NCI-H226 (cell line): ENCODE data around the gene PARD6G.

Experiments used
- DNase-seq: peaks from one replicate; pipeline ENCODE4 v3.0.0-alpha.2; 2015

PARD6G gene

DNA sequence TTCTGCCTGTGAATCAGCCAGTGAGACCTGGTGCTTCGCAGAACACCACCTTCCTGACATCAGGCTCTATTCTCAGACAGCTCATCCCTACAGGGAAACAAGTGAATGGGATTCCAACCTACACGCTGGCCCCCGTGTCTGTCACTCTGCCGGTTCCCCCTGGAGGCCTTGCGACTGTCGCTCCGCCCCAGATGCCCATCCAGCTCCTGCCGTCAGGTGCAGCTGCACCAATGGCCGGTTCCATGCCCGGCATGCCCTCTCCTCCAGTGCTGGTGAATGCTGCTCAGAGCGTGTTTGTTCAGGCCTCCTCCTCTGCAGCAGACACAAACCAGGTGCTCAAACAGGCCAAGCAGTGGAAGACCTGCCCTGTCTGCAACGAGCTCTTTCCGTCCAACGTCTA, 110.2 kb downstream of the PARD6G start:
- no peak for DNase-seq

DNA sequence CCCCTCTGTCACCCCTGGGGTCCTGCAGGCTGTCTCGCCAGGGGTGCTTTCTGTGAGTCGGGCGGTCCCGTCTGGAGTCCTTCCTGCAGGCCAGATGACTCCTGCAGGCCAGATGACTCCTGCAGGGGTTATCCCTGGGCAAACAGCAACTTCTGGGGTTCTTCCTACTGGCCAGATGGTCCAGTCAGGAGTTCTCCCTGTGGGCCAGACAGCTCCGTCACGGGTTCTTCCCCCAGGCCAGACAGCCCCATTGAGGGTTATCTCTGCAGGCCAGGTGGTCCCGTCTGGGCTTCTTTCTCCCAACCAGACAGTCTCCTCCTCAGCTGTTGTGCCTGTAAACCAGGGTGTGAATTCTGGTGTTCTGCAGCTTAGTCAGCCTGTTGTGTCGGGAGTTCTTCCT, 110.6 kb downstream of the PARD6G start:
- DNase-seq = no peak

DNA sequence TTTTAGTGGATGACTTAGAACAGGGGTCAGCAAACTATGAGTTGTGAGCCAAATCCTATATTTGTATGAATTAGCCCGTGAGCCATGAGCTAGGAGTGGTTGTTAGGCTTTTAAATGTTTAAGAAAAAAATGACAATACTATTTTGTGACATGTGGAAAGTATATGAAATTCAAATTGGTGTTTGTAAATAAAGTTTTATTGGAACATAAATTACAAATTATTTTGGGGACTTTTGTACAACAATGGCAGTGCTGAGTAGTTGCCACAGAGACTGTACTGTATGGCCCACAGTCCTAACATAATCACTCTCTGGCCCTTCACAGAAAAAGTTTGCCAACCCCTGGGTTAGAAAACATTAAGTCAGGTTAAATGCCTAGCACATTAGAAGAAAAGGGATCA, 112.2 kb downstream of the PARD6G start:
- no peak for DNase-seq

DNA sequence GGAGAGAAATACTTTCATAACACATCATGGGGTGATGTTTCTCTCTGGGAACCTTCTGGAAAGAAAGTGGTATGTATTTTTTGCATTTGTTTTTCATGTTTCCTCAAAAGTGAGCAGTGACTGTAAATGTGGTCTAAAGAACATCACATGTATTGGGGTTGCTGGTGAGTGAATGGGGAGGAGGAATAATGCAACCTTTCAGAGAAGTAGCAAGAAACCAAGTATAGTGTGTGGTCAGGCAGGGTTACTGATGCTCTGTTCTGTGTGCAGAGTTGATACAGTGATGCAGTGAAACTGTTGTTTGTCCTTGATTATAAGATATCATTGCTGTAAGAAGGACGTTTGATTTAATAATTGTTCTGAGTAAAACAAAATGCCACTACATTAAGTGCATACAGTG, 114.2 kb downstream of the PARD6G start:
- DNase-seq = no peak

DNA sequence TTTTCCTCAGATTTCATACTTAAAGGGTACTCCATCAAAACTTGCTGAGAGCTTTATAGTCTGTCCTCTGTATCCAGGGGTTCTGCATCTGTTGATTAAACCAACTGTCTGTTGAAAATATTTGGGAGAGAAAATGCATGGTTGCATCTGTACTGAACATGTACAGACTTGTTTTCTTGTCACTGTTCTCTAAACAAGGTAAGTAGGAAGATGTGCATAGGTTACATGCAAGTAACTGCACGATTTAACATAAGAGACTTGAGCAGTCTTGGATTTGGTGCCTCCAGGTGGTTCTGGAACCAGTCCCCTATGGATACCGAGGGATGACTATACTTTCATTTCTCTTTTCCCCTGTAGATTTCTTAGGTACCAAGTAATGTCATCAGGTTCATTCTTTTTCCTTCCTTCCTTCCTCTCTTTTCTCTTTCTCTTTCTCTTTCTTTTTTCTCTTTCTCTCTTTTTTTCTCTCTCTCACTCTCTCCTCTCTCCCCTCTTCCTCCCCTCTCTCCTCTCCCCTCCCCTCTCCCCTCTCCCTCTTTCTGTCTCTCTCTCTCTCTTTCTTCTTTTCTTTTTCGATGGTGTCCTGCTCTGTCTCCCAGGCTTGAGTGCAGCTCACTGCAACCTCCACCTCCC, 115.0 kb downstream of the PARD6G start:
- DNase-seq = no peak

DNA sequence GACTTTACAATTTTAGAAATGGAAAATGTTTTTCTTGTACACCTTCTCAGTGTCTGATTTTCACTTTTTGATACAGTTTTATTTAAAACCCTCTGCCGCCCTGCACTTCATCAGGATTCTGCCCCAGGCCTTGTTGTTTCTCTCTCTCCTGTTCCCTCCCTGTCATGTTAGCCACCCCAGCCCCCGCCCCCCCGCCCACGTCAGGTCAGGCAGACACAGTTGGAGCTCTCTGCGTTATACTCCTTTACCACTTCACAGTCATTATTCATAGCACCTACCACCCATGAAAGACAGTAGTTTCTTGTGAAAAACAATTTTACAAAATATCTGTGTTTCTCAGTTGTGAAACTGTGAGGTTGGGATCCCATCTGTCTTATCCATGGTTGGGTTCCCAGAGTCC, 116.8 kb downstream of the PARD6G start:
- DNase-seq = no peak

DNA sequence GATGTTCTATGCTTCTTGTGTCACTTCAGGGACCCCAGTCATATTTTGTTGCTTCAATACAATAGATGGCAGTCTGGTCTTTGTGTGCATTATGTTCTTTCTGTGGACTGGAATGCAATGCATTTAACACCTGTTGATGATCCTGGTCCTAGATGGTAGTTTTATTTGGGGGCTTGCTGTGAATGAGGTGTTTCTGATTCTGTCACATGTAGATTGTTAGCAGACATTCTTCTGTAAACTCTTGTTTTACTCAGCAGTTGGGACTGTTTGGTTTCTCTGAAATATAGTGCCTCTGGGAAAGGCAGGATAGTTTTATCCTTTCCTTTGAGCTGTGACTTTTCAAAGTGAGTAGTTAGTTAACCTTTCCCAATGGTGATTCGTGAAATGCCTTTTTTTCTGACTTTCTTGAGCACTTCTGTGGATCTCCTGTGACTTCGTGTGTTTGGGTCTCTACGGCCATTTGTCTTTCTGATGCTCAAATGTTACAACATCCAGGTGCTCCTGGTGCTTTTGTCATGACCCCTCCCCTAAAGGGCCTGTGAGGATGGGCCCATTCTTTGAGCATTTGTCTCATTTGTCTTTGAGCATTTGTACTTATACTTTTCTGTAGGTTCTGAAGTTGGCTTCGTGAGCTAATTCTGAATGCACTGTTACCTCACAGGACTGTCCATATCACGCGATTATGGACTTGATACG, 117.5 kb downstream of the PARD6G start:
- DNase-seq = no peak

DNA sequence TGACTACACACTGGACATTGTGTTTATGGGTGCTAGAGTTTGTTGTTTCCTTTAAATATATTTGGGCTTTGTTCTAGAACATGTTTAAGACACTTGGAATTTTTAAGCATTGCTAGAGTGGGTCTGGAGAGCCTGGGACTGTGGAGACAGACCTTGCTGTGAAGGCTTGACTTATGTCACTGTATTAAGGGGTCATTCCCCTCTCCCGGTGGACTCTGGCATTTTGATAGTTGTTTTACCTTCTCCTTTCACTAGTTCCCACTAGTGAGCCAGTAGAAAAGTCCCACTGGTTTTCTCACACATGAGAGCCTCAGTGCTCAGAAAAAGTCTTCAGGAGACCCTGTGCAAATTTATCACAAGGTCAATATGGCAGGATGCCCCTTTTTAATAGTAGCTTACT, 119.7 kb downstream of the PARD6G start:
- DNase-seq = no peak

DNA sequence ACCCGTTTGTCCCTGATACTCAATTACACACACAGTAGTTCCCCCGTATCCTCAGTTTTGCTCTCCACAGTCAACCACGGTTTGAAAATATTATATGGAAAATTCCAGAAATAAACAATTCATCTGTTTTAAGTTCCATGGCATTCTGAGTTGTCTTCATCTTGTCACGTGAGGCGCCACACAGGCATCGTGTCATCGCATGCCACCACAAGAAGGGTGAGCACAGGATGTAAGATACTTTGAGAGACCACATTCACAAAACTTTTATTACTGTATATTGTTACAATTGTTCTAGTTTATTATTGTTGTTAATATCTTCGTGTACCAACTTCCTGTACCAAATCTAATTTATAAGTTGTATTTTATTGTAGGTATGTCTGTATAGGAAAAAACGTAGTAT, 120.5 kb downstream of the PARD6G start:
- DNase-seq = no peak

DNA sequence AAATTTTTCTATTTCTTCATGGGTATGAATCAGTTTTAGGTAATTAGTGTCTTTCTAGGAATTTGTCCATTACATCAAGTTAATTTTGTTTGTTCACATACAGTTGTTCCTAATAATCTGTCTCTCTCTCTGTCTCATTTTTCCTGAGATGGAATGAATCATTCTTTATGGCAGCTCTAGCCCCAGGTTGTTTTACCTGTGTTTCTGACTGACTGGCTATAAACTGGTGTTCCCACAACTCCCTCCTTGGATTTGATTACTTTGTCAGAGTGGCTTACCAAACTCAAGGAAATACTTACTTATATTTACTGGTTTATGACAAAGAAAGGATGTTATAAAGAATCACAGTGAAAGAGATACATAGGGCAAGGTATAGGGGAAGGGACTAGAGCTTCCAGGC, 123.2 kb downstream of the PARD6G start:
- no peak for DNase-seq

DNA sequence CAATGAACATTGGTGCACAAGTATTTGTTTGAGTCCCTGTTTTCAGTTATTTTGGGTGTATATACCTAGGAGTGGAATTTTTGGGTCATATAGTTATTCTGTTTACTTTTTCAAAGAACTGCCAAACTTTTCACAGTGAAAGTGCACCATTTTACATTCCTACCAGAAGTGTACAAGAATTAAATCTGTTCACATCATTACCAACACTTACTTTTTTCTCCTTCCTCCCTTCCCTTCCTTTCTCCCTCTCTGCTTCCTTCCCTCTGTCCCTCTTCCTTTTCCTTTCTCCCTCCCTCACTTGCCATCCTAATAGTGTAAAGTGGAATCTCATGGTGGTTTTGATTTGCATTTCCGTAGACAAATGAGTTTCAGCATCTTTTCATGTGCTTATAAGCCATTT, 126.4 kb downstream of the PARD6G start:
- DNase-seq = no peak

DNA sequence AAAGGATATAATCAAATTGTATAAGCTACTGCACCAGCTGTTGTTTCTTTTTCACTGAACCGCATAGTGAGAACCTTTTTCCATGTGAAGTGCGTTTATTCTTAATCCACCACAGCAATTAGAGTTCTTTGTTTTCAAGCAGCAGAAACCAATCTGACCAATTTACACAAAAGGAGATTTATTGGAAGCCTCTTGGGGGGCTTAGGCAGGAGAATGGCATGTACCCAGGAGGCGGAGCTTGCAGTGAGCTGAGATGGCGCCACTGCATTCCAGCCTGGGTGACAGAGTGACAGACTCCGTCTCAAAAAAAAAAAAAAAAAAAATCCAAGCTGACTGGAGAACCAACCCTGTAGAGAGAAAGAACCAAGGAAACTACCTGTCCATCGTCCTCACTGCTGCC, 128.2 kb downstream of the PARD6G start:
- DNase-seq = no peak

DNA sequence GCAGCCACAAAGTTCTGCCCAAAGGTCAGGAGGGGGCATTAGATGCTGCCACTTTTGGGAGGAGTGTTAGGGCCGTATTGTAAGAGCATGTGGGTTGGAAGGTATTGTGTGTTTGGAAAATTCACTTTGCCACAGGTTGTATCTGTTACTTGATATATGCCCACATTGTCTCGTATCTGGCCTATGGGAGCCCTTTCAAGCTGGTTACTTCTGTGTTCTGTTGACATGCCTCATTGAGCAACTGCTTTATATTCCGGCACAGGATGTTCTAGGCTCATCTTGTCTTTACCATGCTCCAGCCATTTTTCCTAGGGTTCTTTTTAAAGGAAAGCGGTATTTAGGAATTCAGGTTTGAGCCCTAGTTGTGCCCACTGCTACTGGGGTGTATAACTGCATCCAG, 132.3 kb downstream of the PARD6G start:
- no peak for DNase-seq

DNA sequence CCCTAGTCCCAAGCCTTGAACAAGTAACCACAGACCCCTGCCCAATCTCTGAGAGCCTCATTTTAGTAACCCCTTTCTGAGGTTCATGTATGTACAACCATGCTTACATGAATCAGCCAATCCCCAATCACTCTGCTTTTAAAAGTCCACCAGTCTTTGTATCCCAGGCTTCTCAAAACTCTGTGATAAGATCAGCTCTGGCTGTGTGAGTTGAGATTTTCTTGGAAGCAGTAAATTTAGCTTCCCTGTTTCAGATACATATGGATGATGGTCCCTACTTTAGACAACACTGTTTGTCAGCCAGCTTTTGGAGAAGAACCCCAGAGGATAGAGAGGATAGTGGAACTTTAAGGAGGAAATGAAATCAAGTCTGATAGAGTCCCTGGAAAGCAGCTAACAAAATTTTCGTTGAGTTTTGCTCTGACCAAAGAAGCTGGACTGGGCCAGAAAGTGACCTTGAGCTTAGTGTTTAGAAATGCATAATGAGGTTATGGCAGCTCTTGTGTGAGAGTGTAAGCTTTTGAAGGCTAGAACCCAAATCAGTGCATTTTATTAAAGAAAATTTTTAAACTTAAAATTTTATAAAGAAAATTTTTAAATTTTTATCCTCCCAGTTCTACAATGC, 134.6 kb downstream of the PARD6G start:
- DNase-seq = no peak

DNA sequence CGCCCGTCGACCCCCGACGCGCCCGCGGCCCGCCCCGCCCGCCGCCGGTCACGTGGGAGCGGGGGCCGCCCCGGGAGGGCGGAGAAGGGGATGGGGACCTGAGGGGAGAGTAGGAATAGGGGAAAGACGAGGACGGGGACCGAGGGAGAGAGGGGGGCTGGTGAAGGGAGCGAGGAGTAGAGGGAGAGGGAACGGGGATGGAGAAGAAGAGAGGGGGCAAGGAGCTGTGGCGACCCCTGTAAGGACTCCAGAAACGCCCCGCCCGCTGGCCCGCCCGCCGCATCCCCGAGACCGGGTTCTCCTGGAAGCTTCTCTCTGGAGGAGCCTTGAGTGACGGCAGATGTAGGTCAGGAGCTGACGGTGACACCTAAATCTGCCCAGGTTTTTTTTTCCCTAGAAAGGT, 137.6 kb downstream of the PARD6G start:
- peak; percentile 8 for DNase-seq

DNA sequence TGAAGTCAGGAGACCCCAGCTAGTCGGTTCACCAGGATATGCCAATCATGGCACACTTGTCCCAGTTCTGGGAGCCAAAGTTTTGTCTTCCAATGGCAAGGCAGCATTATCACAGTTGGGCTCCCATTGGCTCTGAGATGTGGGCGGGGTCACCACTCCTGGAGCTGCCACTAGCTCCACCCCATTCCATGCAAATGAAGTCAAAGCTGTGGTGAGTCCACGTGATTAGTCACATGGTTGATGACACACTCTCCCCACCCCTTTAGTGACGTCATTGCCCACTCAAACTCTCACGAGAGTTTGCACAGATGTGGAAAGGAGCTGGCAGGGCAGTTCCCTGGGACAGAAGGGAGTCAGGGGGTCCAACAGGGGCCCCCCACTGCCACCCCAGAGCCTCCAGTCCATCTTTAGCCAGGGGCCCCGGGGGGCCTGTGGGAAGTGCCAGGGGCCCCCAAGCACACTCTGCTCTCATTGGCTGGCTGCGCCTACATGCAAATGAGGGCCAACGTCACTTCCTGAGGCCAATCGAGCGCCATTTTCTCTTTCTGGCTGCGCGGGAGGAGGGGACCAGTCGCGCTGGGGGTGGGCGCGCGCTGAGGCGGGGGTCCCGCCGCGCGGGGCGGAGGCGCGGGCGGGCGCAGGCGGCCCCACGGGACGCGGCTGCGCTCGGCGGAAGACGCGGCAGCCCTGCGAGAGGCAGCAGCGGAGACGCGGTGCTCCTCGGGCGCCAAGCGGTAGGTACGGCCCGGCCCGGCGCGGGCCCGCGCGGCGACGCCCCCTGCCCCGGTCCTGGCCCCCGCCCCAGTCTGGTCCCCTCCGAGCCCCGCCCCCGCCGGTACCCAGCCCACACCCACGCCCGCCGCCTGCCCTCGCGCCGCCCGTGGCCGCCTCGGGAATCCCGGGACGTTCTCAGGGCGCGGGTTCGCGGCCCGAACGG, 138.3 kb downstream of the PARD6G start, which contains the start of gene ADNP2:
Gene ADNP2 (plus strand): TSS at position 524 of the 937 bp plus-strand sequence. CDS start 8,281 bp downstream, outside the sequence.
- peak; percentile 81 for DNase-seq

DNA sequence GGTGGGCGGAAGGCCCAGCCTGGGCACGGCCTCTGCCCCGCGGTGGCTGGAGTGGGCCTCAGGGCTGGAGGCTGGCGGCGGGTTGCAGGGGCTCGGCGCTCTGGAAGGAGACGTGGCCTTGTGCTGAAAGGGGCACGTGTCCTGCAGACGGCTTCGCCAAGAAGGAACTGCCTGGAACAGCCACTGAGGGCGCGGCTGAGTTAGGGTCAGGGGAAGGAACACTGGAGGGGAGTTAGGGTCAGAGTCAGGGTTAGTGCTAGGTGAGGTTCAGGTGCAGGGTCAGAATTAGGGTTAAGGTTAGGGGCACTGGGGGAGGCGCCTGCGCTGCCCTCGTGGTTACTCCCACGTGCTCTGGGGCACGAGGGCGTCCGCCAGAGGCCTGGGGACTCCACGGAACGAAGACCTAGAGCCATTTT, 139.2 kb downstream of the PARD6G start:
- DNase-seq = no peak

DNA sequence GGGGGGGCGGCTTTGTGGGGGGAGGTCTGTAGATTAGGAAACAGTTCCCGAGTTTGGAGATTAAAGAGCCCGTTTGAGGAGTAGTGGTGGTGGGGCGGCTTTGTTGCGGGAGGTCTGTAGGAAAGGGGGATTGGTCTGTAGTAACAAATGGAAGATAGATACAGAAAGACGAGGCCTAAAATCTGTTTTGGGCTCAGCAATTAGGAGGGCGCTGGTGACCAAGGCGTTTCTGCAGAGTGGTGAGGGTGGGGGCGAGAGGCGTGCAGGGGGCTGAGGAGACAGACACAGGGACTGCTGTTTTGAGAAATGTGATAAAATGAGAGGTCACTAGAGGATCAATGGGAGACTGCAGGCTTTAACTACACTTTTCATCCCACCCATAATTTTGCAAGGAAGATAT, 139.9 kb downstream of the PARD6G start:
- DNase-seq = no peak
